ENCODE data around the gene EIF4E2.

DNA sequence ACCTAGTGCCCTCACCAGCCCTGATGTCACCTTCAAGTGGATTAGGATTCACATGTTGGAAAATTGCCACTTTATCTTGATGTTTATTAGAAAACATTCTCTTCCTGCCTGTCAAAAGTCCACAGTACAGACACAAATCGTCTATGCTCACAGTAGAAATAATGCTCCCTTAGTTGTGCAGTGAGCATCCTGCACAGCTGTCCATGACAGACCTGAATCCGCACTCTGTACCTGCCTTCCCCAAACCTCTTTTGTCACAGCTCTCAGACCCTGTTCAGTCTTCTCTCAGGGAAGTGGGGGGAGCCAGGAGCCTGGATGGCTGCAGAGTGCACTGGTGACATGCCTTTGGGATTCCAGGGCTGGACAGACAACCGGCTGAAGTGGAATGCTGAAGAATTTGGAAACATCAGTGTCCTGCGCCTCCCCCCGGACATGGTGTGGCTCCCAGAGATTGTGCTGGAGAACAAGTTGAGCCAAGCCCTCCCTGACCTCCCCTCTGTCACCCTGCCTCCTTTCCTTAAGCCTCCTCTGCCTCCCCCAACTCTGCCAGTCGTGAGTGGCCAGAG, 22.5 kb upstream of the EIF4E2 start:
- TF ChIP-seq EZH2 (IDR thresholded peaks at IDR 0.05; ENCODE audit: borderline replicate concordance, low read length) = no peak
- TF ChIP-seq, protein P1, sequence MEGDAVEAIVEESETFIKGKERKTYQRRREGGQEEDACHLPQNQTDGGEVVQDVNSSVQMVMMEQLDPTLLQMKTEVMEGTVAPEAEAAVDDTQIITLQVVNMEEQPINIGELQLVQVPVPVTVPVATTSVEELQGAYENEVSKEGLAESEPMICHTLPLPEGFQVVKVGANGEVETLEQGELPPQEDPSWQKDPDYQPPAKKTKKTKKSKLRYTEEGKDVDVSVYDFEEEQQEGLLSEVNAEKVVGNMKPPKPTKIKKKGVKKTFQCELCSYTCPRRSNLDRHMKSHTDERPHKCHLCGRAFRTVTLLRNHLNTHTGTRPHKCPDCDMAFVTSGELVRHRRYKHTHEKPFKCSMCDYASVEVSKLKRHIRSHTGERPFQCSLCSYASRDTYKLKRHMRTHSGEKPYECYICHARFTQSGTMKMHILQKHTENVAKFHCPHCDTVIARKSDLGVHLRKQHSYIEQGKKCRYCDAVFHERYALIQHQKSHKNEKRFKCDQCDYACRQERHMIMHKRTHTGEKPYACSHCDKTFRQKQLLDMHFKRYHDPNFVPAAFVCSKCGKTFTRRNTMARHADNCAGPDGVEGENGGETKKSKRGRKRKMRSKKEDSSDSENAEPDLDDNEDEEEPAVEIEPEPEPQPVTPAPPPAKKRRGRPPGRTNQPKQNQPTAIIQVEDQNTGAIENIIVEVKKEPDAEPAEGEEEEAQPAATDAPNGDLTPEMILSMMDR (conservative IDR thresholded peaks at IDR 0.05 in 1 of 2, IDR thresholded peaks at IDR 0.05 in 1 of 2; ENCODE audit: extremely low read depth in 1 of 2, insufficient read depth in 1 of 2, low read depth in 1 of 2, low read length in 2 of 2) = no peak

Measured in mammary epithelial cell (primary cell).